Natural killer cell (primary cell): ENCODE measurements around the gene MSI2. TPM values are rescaled to one million over a fixed set of nuclear protein-coding genes. Genes with fewer than 3 reads are reported as not detected.

Experiments used
- ATAC-seq, 3 donors: fragments of 150-1000 bp in 2 of 3; fragments of 200-7000 bp in 1 of 3; cut with Tn5 transposase; 1 replicate in 1 of 3; 2 replicates in 2 of 3; pipeline ENCODE4 v1.10.0; 2021; ENCODE audit warnings: mild to moderate bottlenecking in 2 of 3, moderate library complexity in 2 of 3
- DNase-seq, 2 donors: peaks; one replicate each; pipeline versions ENCODE4 v3.0.0 to v3.0.0-alpha.2; 2013 to 2021; ENCODE audit warnings: mixed read lengths in 1 of 2
- H3K27ac ChIP-seq: one replicate; pipeline ENCODE4 v1.5.1; 2013; ENCODE audit warnings: mild to moderate bottlenecking, low read length
- H3K27me3 ChIP-seq: one replicate; pipeline ENCODE4 v1.6.1; 2013; ENCODE audit warnings: low read length; ENCODE audit not compliant: control insufficient read depth, insufficient read depth
- H3K36me3 ChIP-seq: one replicate; pipeline ENCODE4 v1.6.1; 2013; ENCODE audit warnings: low read length; ENCODE audit not compliant: control insufficient read depth, insufficient read depth
- H3K4me1 ChIP-seq: one replicate; pipeline ENCODE4 v1.6.1; 2013; ENCODE audit warnings: low read length; ENCODE audit not compliant: control insufficient read depth, insufficient read depth
- H3K4me3 ChIP-seq: one replicate; pipeline ENCODE4 v1.5.1; 2013; ENCODE audit warnings: low read length
- H3K9me3 ChIP-seq: one replicate; pipeline ENCODE4 v1.6.1; 2013; ENCODE audit warnings: low read length; ENCODE audit not compliant: control insufficient read depth, insufficient read depth
- H3K27ac Mint-ChIP-seq, 2 donors: one replicate each; pipeline ENCODE4 v1.8.0; 2022; ENCODE audit warnings: mild to moderate bottlenecking in 2 of 2, mixed read lengths in 2 of 2, moderate library complexity in 1 of 2
- H3K27me3 Mint-ChIP-seq, 2 donors: one replicate each; pipeline ENCODE4 v1.8.0; 2022; ENCODE audit warnings: low read depth in 2 of 2, mixed read lengths in 2 of 2
- H3K36me3 Mint-ChIP-seq: one replicate; pipeline ENCODE4 v1.8.0; 2022; ENCODE audit warnings: mixed read lengths
- H3K4me1 Mint-ChIP-seq, 2 donors: one replicate each; pipeline ENCODE4 v1.8.0; 2022; ENCODE audit warnings: mixed read lengths in 2 of 2
- H3K4me3 Mint-ChIP-seq: one replicate; pipeline ENCODE4 v1.8.0; 2022; ENCODE audit warnings: mild to moderate bottlenecking, moderate library complexity, mixed read lengths
- H3K9me3 Mint-ChIP-seq, 2 donors: one replicate each; pipeline ENCODE4 v1.8.0; 2022; ENCODE audit warnings: mixed read lengths in 2 of 2
- CTCF ChIP-seq: fragments of 200-600 bp; IDR thresholded peaks from one replicate; pipeline ENCODE4 v1.8.0; 2022; ENCODE audit warnings: antibody characterized with exemption
- WGBS: methylation state at CpG from one replicate; pipeline ENCODE4 v1.1.7; 2013; ENCODE audit warnings: missing lambda C conversion rate; ENCODE audit not compliant: insufficient coverage; 5-methylcytosine and 5-hydroxymethylcytosine counted together
- intact Hi-C: fragments of 100-400 bp; cut with micrococcal nuclease; formaldehyde crosslinking; loops from one replicate; pipeline ENCODE4 v1.14.2; 2022
- total RNA-seq, 4 donors: library from RNA; stranded (reverse); fragments of 120-200 nt in 1 of 4; gene quantifications; one replicate each; pipeline versions ENCODE4 v1.2.3 to v1.2.4, GENCODE V29; 2013 to 2022

Gene MSI2
- total RNA-seq, 3 donors from 2014 or later (not counting 1 experiment from before 2014, with no cell fraction given) = 95.5 to 145 (median 96.8) TPM

- Mint-ChIP-seq H3K27ac (no peak overlapping the region), H3K36me3 (no peaks in the 10 kb centered on the region), H3K9me3 (peaks cover 0 to 3% of the 10 kb centered on the region in 2 donors), H3K27me3 (no peaks in the 10 kb centered on the region), H3K4me3 (no peak overlapping the region), H3K4me1 (peaks cover 15 to 40% of the 10 kb centered on the region in 2 donors)
- no peaks in the 10 kb centered on the region for H3K36me3 ChIP-seq
- WGBS = 90% methylated on average over 3 of the region's 4 CpGs
- no peak overlapping the region for H3K27ac ChIP-seq
- DNase-seq (no peak), ATAC-seq (no peak)
- peaks cover 5% of the 10 kb centered on the region for H3K9me3 ChIP-seq
- H3K4me1 ChIP-seq = peaks cover 6% of the 10 kb centered on the region
- no peak for TF ChIP-seq CTCF
- intact Hi-C loops = no loop called here
- no peak overlapping the region for H3K4me3 ChIP-seq
- no peaks in the 10 kb centered on the region for H3K27me3 ChIP-seq
Observed at GRCh38 chr17:57381498-57381897, 125.2 kb downstream of the MSI2 start.

GRCh38 chr17:57384219-57384618 is 127.9 kb downstream of the MSI2 start:
- no peaks in the 10 kb centered on the region for H3K27me3 ChIP-seq
- no peak for TF ChIP-seq CTCF
- intact Hi-C loops = no loop called here
- ATAC-seq (no peak), DNase-seq (no peak)
- no peak overlapping the region for H3K4me3 Mint-ChIP-seq
- H3K27ac Mint-ChIP-seq = no peak overlapping the region
- H3K9me3 ChIP-seq = peaks cover 22% of the 10 kb centered on the region
- H3K27ac ChIP-seq = no peak overlapping the region
- no peaks in the 10 kb centered on the region for H3K36me3 ChIP-seq
- peaks cover 6% of the 10 kb centered on the region for H3K36me3 Mint-ChIP-seq
- H3K4me1 ChIP-seq = no peaks in the 10 kb centered on the region
- H3K9me3 Mint-ChIP-seq = peaks cover 5 to 6% of the 10 kb centered on the region in 2 donors
- no peak overlapping the region for H3K4me3 ChIP-seq
- whole genome bisulfite sequencing = 100% methylated on average over 1 of the region's 1 CpG
- no peaks in the 10 kb centered on the region for H3K27me3 Mint-ChIP-seq
- H3K4me1 Mint-ChIP-seq = peaks cover 15 to 37% of the 10 kb centered on the region in 2 donors

GRCh38 chr17:57385975-57386374 is 129.7 kb downstream of the MSI2 start:
- Mint-ChIP-seq H3K4me3 (no peak overlapping the region), H3K4me1 (peaks cover 7 to 28% of the 10 kb centered on the region in 2 donors), H3K9me3 (peaks cover 5 to 6% of the 10 kb centered on the region in 2 donors), H3K27me3 (no peaks in the 10 kb centered on the region), H3K27ac (no peak overlapping the region), H3K36me3 (peaks cover 6% of the 10 kb centered on the region)
- Histone ChIP-seq H3K4me1 (no peaks in the 10 kb centered on the region), H3K9me3 (peaks cover 22% of the 10 kb centered on the region), H3K4me3 (no peak overlapping the region), H3K36me3 (no peaks in the 10 kb centered on the region), H3K27me3 (no peaks in the 10 kb centered on the region), H3K27ac (no peak overlapping the region)
- intact Hi-C loops = no loop called here
- DNase-seq = no peak
- WGBS = 87% methylated on average over 4 of the region's 4 CpGs
- ATAC-seq = no peak
- no peak for TF ChIP-seq CTCF

GRCh38 chr17:57387575-57387974 is 131.3 kb downstream of the MSI2 start:
- H3K27me3 Mint-ChIP-seq = no peaks in the 10 kb centered on the region
- 100% methylated on average over 1 of the region's 1 CpG for WGBS
- peaks cover 6% of the 10 kb centered on the region for H3K36me3 Mint-ChIP-seq
- no peak overlapping the region for H3K4me3 ChIP-seq
- no peaks in the 10 kb centered on the region for H3K36me3 ChIP-seq
- H3K27ac ChIP-seq = no peak overlapping the region
- intact Hi-C loops = no loop called here
- peaks cover 7 to 13% of the 10 kb centered on the region in 2 donors for H3K4me1 Mint-ChIP-seq
- no peaks in the 10 kb centered on the region for H3K4me1 ChIP-seq
- DNase-seq = no peak
- H3K27me3 ChIP-seq = no peaks in the 10 kb centered on the region
- H3K27ac Mint-ChIP-seq = no peak overlapping the region
- no peak for ATAC-seq
- H3K9me3 Mint-ChIP-seq = peaks cover 5 to 6% of the 10 kb centered on the region in 2 donors
- H3K9me3 ChIP-seq = peaks cover 22% of the 10 kb centered on the region
- TF ChIP-seq CTCF = no peak
- H3K4me3 Mint-ChIP-seq = no peak overlapping the region
